ENCODE results near the gene RBPMS2. TPM values are rescaled to one million over a fixed set of nuclear protein-coding genes. Genes with fewer than 3 reads are reported as not detected.

The RBPMS2 gene
- total and polyA plus RNA-seq, 2 of the 4 experiments (the other 2 are of a cell fraction), result 2.8 TPM; not detected in 1

DNA sequence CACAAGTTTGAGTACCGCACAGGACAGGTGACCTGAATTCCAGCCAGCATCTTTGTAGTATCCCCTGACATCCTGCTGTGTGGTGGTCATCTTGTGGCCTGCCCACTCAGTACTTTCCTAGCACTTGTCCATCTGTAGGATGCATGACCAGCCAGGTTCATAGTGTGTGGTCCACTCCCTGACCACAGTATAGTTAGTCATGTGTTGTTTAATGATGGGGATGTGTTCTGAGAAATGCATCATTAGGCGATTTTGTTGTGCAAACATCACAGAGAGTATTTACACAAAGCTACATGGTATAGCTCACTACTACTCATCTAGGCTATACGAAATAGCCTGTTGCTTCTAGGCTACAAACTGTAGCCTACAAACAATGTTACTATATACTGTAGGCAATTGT lies 16.9 kb upstream of the RBPMS2 start:
- Histone ChIP-seq H3K9me1 (ENCODE audit: insufficient read depth, low read length) (no peaks in the 10 kb centered on the region), H3K9me3 (ENCODE audit: control insufficient read depth, insufficient read depth, low read length) (no peaks in the 10 kb centered on the region), H3K9ac (ENCODE audit: low read depth, low read length) (no peak overlapping the region), H4K5ac (ENCODE audit: low read depth, low read length) (no peak overlapping the region), H3K27ac (ENCODE audit: insufficient read depth, low read length) (no peak overlapping the region), H2BK20ac (ENCODE audit: low read depth, low read length) (no peak overlapping the region), H4K91ac (ENCODE audit: insufficient read depth, low read depth, low read length) (no peak overlapping the region), H2BK15ac (ENCODE audit: low read depth, low read length) (no peak overlapping the region), H2AK9ac (replicated peaks; ENCODE audit: low read depth, low read length, poor library complexity) (no peak overlapping the region), H2AK5ac (ENCODE audit: low read depth, low read length) (no peak overlapping the region), H3K4ac (ENCODE audit: low read depth, low read length) (no peak overlapping the region), H4K8ac (ENCODE audit: low read depth in 2 of 2, low read length in 2 of 2) (no peak overlapping the region), H2AFZ (replicated peaks; ENCODE audit: low read length, poor library complexity) (no peak overlapping the region), H3K27me3 (ENCODE audit: control insufficient read depth, insufficient read depth, low read length) (no peaks in the 10 kb centered on the region), H3K4me3 (ENCODE audit: insufficient read depth, low read depth, low read length) (no peak overlapping the region), H3K23ac (ENCODE audit: low read depth, low read length) (no peak overlapping the region), H3K56ac (ENCODE audit: extremely low read depth, insufficient read depth, low read length) (no peak overlapping the region), H2BK120ac (ENCODE audit: low read depth, low read length) (no peak overlapping the region), H3K18ac (ENCODE audit: low read depth, low read length) (no peak overlapping the region), H3K4me2 (ENCODE audit: low read depth, low read length) (no peak overlapping the region), H3K79me1 (ENCODE audit: low read depth in 1 of 2, low read length in 2 of 2) (no peaks in the 10 kb centered on the region), H3K36me3 (ENCODE audit: control insufficient read depth, insufficient read depth, low read length) (no peaks in the 10 kb centered on the region), H3K4me1 (ENCODE audit: control insufficient read depth, insufficient read depth, low read length) (no peaks in the 10 kb centered on the region), H4K20me1 (ENCODE audit: insufficient read depth, low read length) (no peaks in the 10 kb centered on the region), H3K14ac (replicated peaks; ENCODE audit: low read depth, low read length) (no peak overlapping the region), H2BK5ac (ENCODE audit: low read depth, low read length, poor library complexity, severe bottlenecking) (no peak overlapping the region)
- TF ChIP-seq CEBPB (IDR thresholded peaks at IDR 0.05; ENCODE audit: low read depth, low read length) (peak; percentile 6; the same call in 1 of the 2 replicates), BHLHE40 (IDR thresholded peaks at IDR 0.05; ENCODE audit: low read depth, low read length) (no peak)
- dilution Hi-C loops (cut with HindIII; ENCODE audit: low sequenced_read_pairs, unreplicated experiment), result no loop called here
- intact Hi-C loops (cut with micrococcal nuclease), result no loop called here
- WGBS, 2 experiments (ENCODE audit: extremely low coverage in 2 of 2, insufficient read length in 1 of 2), result no CpG with 5 or more reads among the region's 3 CpGs
- in situ Hi-C loops (cut with MboI; ENCODE audit: low sequenced_read_pairs), result no loop called here
- BruUV-seq (replicated peaks), result no TSS peak
- POLR2A ChIA-PET (ENCODE audit: unreplicated experiment), result no interaction called here
- CTCF ChIA-PET, result interaction anchor here (1.0 kb wide), 1 partner anchor 13 kb away, joined by 3 read pairs; no protein-coding TSS in a partner anchor
- ATAC-seq (ENCODE audit: low read depth) (no peak; the same call in 1 of the 2 replicates), DNase-seq (peak; percentile 18)

Data from IMR-90 (cell line).